GM18951 (cell line): Measurements from ENCODE around the gene OSBPL9.
"Not testable (repeated sequence)": the region's sequence is repeated elsewhere in the genome, so short reads cannot be mapped to it uniquely, and the experiment has no call there.

ENCODE experiments used
- POLR2A ChIP-seq: IDR thresholded peaks from 4 replicates; pipeline ENCODE4 v1.6.1; 2011; ENCODE audit warnings: mild to moderate bottlenecking; ENCODE audit not compliant: insufficient read length, insufficient read depth; ENCODE audit errors: extremely low read depth
- in situ Hi-C: fragments of 300-500 bp; cut with MboI; formaldehyde crosslinking; loops from one replicate; pipeline ENCODE4 v1.12.0; 2022; ENCODE audit warnings: low sequenced_read_pairs, mixed read lengths, inconsistent platforms; ENCODE audit not compliant: unreplicated experiment

Gene OSBPL9

GRCh38 chr1:51729156-51729823, 112.4 kb downstream of the OSBPL9 start:
- in situ Hi-C loops: no loop called here
- peak; percentile 78 for TF ChIP-seq POLR2A

- peak; percentile 71 for TF ChIP-seq POLR2A
- in situ Hi-C loops: no loop called here
These were observed 113.0 kb downstream of the OSBPL9 start for GRCh38 chr1:51729824-51730301.

DNA sequence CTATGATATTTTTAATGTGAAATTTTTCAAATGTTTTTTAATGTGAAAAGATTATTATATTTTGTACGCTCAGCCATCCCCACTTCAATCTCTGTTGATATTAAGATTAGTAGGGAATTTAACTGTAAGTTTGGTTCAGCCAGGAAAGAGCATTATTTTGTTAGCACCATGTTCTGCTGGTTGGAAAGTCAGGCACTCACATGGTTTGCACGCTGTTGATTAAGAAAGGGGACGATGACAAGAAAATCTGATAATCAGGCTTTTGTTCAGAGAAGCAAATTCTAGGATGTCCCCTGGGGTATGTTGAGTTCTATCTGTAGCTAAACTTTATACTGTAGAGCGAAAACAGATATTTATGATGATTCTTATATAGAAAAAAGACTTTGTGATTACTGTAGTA, 115.1 kb downstream of the OSBPL9 start:
- no peak for TF ChIP-seq POLR2A
- in situ Hi-C loops: no loop called here

GRCh38 chr1:51732701-51733425, 116.0 kb downstream of the OSBPL9 start:
- in situ Hi-C loops: no loop called here
- TF ChIP-seq POLR2A: no peak

GRCh38 chr1:51733426-51733774, 116.5 kb downstream of the OSBPL9 start:
- in situ Hi-C loops: not testable (repeated sequence)

- no peak for TF ChIP-seq POLR2A
- in situ Hi-C loops: no loop called here
These were observed 117.1 kb downstream of the OSBPL9 start for GRCh38 chr1:51733793-51734522.

GRCh38 chr1:51734896-51735745, 118.2 kb downstream of the OSBPL9 start:
- TF ChIP-seq POLR2A: no peak
- in situ Hi-C loops: no loop called here

DNA sequence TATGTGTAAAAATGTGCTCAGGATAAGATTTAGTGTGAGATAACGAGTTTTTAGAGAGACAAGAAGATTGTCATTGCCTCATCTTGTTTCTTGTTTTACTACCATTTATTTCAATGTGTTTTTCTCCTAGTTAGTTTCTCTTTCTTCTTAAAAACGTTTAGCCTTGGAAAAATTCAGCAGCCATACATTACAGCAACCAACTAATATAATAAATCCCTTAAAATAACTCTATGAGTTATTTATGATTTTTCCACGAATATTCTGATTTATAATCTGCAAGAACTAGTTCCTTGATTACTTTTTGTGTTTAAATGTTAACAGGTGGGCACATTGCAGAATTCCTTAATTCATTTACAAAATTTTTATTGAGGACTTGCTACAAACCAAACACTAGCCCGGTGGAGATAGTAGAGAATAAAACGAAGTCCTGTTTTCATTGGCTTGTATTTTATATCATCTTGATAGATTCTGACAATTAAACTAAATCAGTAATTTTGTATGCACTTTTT, 118.9 kb downstream of the OSBPL9 start:
- TF ChIP-seq POLR2A: no peak
- in situ Hi-C loops: no loop called here

- no peak for TF ChIP-seq POLR2A
- in situ Hi-C loops: no loop called here
These were observed 119.8 kb downstream of the OSBPL9 start for GRCh38 chr1:51736702-51737101.

DNA sequence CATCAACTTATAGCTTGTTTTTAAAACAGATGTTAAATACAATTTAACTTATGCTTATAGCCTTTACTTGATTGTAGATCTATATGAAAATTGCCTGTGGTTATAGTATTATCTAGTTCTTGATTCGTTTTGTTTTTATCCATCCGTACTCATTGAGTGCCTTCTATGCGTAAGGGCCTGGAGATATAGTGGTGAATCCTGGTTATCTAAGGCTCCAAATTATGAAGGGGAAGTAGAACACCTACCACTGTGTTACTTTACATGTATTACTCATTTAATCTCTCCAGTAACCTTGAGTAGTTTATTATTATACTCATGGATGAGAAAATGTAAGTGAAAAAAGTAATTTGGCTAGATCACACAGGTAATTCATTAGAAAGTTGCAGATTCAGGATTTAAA, 121.8 kb downstream of the OSBPL9 start:
- in situ Hi-C loops: no loop called here
- TF ChIP-seq POLR2A: no peak

DNA sequence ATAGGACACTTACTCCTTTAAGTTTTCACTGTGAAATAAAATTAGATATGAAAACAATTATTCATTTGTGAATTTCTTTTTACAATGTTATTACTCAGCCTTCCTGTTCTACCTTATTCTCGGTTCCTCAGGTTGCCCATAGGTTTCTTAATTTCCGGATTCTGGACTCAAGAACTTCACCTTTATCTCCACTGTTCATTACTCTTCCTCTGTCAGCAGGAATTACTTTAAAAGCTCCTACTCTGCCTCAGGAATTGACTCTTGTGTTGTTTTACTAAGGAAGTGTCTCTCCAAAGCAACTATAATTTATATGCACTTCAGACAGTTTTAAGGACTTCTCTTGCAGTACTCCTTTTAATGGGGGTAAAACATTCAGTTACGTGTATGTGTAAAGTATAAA, 123.8 kb downstream of the OSBPL9 start:
- in situ Hi-C loops: no loop called here
- TF ChIP-seq POLR2A: no peak

GRCh38 chr1:51741121-51741681, 124.3 kb downstream of the OSBPL9 start:
- in situ Hi-C loops: no loop called here
- no peak for TF ChIP-seq POLR2A
